ENCODE results near the gene LCMT2.

DNA sequence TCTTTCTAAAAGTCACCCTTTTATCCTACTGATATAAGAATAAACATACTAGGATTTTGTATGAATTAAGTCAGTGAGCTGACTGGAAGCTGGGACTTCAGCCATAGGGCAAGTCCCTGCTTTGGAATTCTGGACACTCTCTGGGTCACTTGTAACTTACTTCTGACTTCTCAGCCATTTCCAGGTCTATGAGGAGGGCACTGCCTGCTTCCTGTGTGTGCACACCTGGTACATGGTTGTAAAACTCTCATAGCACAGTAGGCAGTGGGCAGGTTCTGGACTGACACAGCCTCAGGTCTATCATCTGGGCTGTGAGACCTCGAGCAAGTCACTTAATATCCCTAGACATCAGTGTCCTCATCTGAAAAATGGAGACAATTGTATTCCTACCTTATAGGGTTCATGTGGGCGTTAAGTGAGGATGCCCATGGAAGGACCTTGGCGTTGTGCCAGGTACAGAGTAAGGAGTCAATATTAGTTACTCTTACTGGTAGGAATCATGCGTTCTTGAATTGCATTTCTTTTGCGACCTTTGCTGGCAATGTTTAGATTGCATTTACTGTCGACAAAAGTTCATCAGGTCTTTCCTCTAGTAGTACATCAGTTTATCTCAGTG, 36.2 kb downstream of the LCMT2 start:
- TF ChIP-seq EZH2phosphoT487 (IDR thresholded peaks at IDR 0.05; ENCODE audit: borderline replicate concordance, low read length) = no peak
- TF ChIP-seq, protein P1, sequence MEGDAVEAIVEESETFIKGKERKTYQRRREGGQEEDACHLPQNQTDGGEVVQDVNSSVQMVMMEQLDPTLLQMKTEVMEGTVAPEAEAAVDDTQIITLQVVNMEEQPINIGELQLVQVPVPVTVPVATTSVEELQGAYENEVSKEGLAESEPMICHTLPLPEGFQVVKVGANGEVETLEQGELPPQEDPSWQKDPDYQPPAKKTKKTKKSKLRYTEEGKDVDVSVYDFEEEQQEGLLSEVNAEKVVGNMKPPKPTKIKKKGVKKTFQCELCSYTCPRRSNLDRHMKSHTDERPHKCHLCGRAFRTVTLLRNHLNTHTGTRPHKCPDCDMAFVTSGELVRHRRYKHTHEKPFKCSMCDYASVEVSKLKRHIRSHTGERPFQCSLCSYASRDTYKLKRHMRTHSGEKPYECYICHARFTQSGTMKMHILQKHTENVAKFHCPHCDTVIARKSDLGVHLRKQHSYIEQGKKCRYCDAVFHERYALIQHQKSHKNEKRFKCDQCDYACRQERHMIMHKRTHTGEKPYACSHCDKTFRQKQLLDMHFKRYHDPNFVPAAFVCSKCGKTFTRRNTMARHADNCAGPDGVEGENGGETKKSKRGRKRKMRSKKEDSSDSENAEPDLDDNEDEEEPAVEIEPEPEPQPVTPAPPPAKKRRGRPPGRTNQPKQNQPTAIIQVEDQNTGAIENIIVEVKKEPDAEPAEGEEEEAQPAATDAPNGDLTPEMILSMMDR (conservative IDR thresholded peaks at IDR 0.05; ENCODE audit: low read depth, low read length) = no peak
- no peak for TF ChIP-seq EZH2 (IDR thresholded peaks at IDR 0.05; ENCODE audit: low read length, unreplicated experiment)

Measured in PC-3 (cell line).